Ovary (tissue), 3 donors: ENCODE measurements around the gene IFI27L1.

Source experiments
- EP300 ChIP-seq: sonication (generic); formaldehyde crosslinking; IDR thresholded peaks from one replicate; pipeline ENCODE4 v1.6.1; 2017; ENCODE audit warnings: antibody characterized with exemption
- POLR2A ChIP-seq: fragments of 450-650 bp; IDR thresholded peaks from one replicate; pipeline ENCODE4 v1.6.1; 2017; ENCODE audit warnings: antibody characterized with exemption, mild to moderate bottlenecking, moderate library complexity
- TF ChIP-seq, protein P1 (sequence below), 3 donors: fragments of 450-650 bp in 2 of 3; fragments of 200-600 bp in 1 of 3; IDR thresholded peaks; one replicate each; pipeline versions ENCODE4 v1.5.1 to v1.8.0; 2016 to 2022; ENCODE audit warnings: antibody characterized with exemption in 3 of 3, mild to moderate bottlenecking in 1 of 3
- donor health status: DM: no; HTN: no; CAD: no.

DNA sequence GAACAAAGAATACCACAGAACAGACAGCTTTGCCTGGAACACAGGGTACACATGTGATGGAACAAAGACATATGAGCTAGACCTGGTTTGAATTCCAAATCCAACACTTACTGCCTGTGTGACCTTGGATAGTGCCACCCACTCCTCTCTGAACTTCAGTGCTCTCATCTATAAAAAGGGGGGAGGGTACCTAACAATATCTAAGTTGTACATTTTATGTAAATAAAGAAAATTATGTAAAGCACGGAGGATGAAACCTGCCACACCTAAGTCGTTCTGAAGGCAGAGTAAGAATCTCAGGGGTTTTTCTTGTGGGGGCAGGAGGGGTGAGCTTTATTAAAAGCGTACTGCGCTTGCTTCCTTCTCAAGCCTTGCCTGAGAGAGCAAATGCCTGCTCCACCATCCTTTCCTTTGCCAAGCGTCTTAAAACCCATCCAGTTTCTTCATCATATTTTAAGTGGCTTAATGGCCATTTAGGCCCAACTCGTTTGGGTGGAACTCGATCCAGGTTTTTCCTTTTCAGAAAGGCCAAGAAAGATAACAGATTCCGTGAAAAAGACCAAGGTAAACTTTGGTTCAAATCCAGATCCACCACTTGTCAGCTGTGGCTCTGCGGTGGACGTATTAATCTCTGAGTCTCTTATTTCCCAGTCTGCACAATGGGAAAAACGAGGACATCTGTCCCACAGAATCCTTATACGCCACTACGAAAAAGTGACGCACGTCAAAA, 1.1 kb upstream of the IFI27L1 start:
- TF ChIP-seq POLR2A, result no peak
- TF ChIP-seq, protein P1, sequence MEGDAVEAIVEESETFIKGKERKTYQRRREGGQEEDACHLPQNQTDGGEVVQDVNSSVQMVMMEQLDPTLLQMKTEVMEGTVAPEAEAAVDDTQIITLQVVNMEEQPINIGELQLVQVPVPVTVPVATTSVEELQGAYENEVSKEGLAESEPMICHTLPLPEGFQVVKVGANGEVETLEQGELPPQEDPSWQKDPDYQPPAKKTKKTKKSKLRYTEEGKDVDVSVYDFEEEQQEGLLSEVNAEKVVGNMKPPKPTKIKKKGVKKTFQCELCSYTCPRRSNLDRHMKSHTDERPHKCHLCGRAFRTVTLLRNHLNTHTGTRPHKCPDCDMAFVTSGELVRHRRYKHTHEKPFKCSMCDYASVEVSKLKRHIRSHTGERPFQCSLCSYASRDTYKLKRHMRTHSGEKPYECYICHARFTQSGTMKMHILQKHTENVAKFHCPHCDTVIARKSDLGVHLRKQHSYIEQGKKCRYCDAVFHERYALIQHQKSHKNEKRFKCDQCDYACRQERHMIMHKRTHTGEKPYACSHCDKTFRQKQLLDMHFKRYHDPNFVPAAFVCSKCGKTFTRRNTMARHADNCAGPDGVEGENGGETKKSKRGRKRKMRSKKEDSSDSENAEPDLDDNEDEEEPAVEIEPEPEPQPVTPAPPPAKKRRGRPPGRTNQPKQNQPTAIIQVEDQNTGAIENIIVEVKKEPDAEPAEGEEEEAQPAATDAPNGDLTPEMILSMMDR (IDR thresholded peaks at IDR 0.05), result no peak
- TF ChIP-seq EP300, result no peak
